DMS 273 (cell line): Measurements from ENCODE around the gene IFNA8.
"Not testable (repeated sequence)": the region's sequence is repeated elsewhere in the genome, so short reads cannot be mapped to it uniquely, and the experiment has no call there.

Experiments used
- DNase-seq: peaks from one replicate; lab custom pipeline; 2025; ENCODE audit not compliant: unreplicated experiment; lab: John Stamatoyannopoulos, UW

IFNA8 gene

GRCh38 chr9:21408817-21409216 lies at the start of gene IFNA8:
TSS of gene IFNA8 (plus strand) at chr9:21409117. CDS start at chr9:21409177, 60 bp downstream.
- no peak for DNase-seq

DNA sequence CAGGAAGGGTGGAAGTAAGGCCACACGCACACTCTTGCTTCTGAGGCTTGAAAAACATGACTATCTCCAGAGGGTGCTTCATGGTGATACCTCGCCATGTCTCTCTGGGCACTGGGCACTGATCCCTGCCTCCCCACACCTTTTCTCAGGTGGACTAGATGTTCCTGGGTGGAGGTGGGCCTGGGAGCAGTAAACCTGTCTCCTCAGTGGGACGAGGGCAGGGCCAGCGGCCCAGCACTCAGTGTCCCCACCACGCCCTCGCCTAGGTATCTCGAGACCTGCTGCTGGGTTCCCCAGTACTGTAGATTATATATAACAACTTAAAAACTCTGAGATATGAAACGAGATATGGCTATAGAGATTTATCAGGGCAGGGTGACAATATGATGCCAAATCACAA lies 46.6 kb upstream of the IFNA8 start:
- DNase-seq = no peak

DNA sequence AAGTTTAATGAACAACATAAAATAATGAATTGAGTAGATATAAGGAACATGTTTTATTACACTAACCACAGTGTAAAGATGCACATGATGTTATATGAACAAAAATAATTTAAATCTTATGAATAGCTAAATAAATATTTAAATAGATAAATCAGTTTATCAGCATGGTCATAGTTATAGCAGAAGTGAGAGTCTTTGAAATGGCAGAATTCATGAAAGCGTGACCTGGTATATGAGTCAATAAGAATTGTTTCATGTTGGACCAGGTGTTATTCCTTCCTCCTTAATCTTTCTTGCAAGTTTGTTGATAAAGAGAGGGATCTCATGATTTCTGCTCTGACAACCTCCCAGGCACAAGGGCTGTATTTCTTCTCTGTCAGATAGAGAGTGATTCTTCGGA lies 41.7 kb upstream of the IFNA8 start:
- not testable (repeated sequence) for DNase-seq

DNA sequence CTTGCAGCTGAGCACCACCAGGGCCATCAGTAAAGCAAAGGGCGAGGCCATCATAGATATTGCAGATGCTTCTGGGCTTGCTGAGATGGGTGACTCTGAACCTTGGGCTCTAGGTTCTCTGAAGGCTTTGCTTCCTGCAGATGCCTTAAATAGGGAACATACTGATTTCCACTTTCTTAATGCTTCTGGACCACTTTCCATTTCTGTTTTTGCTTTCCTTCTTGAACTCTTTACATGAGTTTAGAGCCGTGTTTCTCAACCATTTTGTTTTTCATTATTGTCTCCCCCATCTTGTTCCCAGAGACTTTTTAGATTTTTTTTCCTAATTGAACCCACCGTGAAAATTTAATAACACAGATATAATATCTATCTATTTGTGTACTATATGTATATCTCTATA lies 41.0 kb upstream of the IFNA8 start, which contains the start of gene IFNA13:
Gene IFNA13 (minus strand): TSS at position 101 of the 400 bp plus-strand sequence. CDS start 47 bp downstream, at position 54.
- DNase-seq = no peak

GRCh38 chr9:21371467-21371866 lies 37.5 kb upstream of the IFNA8 start:
- not testable (repeated sequence) for DNase-seq

- DNase-seq = no peak
These were observed 27.2 kb upstream of the IFNA8 start for GRCh38 chr9:21381448-21382339.

- no peak for DNase-seq
These were observed 25.3 kb upstream of the IFNA8 start for GRCh38 chr9:21383627-21384026.

- no peak for DNase-seq
These were observed 23.7 kb upstream of the IFNA8 start, which contains the start of gene IFNA2 for GRCh38 chr9:21385131-21385670. TSS of gene IFNA2 (minus strand) at chr9:21385398. CDS start at chr9:21385329, 69 bp downstream.

DNA sequence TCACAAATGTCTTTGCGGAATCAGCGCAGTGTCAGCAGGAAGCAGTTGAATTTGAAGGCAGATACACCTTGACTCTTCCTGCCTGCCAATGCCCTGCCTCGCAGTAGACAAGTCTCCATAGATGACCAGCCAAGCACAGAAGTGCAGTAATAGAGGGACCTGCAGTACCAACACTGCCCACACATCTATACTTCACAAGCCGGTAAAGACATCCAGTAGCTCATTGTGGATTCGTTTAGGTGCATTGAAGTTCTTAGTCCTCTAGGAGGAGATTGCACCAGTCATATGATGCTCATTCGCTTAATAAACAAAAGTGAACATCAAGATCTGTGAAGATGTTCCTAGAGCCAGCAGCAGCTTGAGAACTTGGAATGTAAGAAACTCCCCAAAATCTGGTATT lies 16.6 kb upstream of the IFNA8 start:
- DNase-seq = peak; percentile 50

- peak; percentile 44 for DNase-seq
These were observed 12.9 kb upstream of the IFNA8 start for GRCh38 chr9:21395778-21396717.

GRCh38 chr9:21398955-21399489 lies 9.9 kb upstream of the IFNA8 start:
- DNase-seq = no peak

- DNase-seq = no peak
These were observed 9.0 kb upstream of the IFNA8 start for GRCh38 chr9:21399956-21400355.

GRCh38 chr9:21402386-21403251 lies 6.3 kb upstream of the IFNA8 start:
- no peak for DNase-seq

GRCh38 chr9:21404146-21404545 lies 4.8 kb upstream of the IFNA8 start:
- no peak for DNase-seq

GRCh38 chr9:21412107-21412506 lies 3.2 kb downstream of the IFNA8 start:
- DNase-seq = no peak

DNA sequence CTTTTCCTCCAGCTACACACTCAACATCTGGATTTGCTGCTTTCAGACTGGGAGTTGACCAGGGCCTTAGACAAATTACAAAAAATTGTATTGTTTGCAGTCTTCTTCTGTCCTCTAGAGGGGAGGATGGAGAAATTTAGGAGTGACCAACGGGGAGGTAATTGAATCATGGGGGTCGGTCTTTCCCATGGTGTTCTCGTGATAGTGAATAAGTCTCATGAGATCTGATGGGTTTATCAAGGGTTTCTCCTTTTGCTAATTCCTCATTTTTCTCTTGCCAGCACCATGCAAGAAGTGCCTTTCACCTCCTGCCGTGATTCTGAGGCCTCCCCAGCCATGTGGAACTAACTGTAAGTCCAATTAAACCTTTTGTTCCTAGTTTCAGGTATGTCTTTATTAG lies 4.2 kb downstream of the IFNA8 start:
- no peak for DNase-seq

DNA sequence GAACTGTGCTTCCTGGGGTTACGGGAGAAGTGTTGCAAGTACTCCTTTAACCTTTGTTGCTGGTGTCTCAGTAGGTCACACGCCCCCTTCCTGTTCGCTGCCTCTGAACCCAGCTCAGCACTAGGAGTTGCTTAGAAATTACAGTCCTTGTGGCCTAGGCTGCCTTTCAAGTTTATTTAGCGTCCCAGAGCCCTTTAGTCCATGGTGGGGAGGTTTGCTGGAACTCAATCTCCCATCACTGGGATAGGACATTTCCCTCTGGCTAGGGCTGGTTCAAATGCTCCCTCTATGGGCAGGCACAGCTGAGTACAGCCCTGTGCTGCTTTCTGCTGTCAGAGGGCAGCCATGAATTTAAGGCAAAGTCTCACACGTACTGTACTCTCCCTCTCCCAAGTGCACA lies 4.7 kb downstream of the IFNA8 start:
- DNase-seq = peak; percentile 10

DNA sequence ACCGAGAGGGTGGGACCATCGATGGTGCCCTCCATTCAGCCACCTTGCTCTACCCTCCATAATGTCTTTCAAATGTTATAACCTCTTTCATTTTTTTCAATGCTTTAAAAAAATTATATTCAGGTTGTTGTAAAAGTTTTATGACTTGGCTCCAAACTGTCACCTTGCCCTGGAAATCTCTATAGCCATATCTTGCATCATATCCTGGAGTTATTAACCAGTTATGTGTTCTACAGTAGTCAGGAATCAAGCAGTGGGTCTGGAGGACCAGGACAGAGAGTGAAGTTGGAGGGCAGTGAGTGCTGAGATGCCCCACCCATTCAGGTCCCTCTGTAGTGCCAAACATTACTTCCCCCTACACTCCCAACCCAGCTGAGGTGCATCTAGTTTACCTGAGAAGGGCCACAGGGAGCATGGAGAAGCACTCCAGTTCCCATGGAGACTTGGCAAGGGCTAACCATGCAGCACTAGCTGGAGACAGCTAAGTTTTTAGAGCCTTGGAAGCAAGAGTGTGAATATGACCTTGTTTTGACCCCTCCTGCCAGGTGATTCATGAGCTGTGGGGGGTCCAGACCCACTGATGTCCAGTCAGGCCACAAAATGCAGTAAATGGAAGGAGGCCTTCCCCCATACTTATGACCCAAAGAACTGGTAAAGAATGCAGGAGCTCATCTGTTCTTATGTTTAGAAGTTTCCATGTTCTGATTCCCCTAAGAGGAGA lies 5.5 kb downstream of the IFNA8 start:
- DNase-seq = peak; percentile 8
